HepG2 (cell line): ENCODE data around the gene NCOA5. TPM values are rescaled to one million over a fixed set of nuclear protein-coding genes. Genes with fewer than 3 reads are reported as not detected.
A peak's percentile ranks its signal among the peaks of the same experiment; 100 is the strongest.

Source experiments
- BRCA1 ChIP-seq: sonication (generic); formaldehyde crosslinking; IDR thresholded peaks from 2 replicates; pipeline ENCODE4 v1.4.0; 2020; ENCODE audit warnings: missing genetic modification reagents
- CEBPZ ChIP-seq: IDR thresholded peaks from 2 replicates; pipeline ENCODE4 v1.6.1; 2012; ENCODE audit warnings: low read length, improper control_type of control experiment
- CERS6 ChIP-seq: sonication (generic); formaldehyde crosslinking; IDR thresholded peaks from 2 replicates; pipeline ENCODE4 v1.5.0; 2020; ENCODE audit warnings: missing genetic modification reagents
- DZIP1 ChIP-seq: sonication (generic); formaldehyde crosslinking; IDR thresholded peaks from 2 replicates; pipeline ENCODE4 v1.5.0; 2020; ENCODE audit warnings: mild to moderate bottlenecking, missing genetic modification reagents
- FOXA1 ChIP-seq, 2 experiments: fragments of 450-650 bp in 1 of 2; sonication (generic) in 1 of 2; formaldehyde crosslinking in 1 of 2; IDR thresholded peaks; 2 replicates each; pipeline versions ENCODE4 v1.4.0 to v1.6.1; 2016 to 2020; ENCODE audit warnings: missing genetic modification reagents in 1 of 2
- MEIS2 ChIP-seq: sonication (generic); formaldehyde crosslinking; IDR thresholded peaks from 2 replicates; pipeline ENCODE4 v1.9.0; 2021; ENCODE audit warnings: mild to moderate bottlenecking, missing genetic modification reagents
- MYC ChIP-seq: sonication (generic); formaldehyde crosslinking; IDR thresholded peaks from 2 replicates; pipeline ENCODE4 v1.9.0; 2021; ENCODE audit warnings: missing genetic modification reagents, borderline replicate concordance
- NR3C1 ChIP-seq: sonication (generic); formaldehyde crosslinking; IDR thresholded peaks from 2 replicates; pipeline ENCODE4 v1.4.0; 2020; ENCODE audit warnings: missing genetic modification reagents
- POLR2G ChIP-seq: fragments of 200-400 bp; formaldehyde crosslinking; IDR thresholded peaks from 2 replicates; pipeline ENCODE4 v1.6.1; 2018; ENCODE audit warnings: mild to moderate bottlenecking, low read depth, low read length, moderate library complexity
- TEF ChIP-seq: sonication (generic); formaldehyde crosslinking; IDR thresholded peaks from 2 replicates; pipeline ENCODE4 v1.5.0; 2020; ENCODE audit warnings: missing genetic modification reagents
- ZNF138 ChIP-seq: sonication (generic); formaldehyde crosslinking; IDR thresholded peaks from 2 replicates; pipeline ENCODE4 v1.5.0; 2020; ENCODE audit warnings: mild to moderate bottlenecking, low read depth, missing genetic modification reagents
- ZNF274 ChIP-seq: sonication (generic); formaldehyde crosslinking; IDR thresholded peaks from 2 replicates; pipeline ENCODE4 v1.5.1; 2020; ENCODE audit warnings: mild to moderate bottlenecking, missing genetic modification reagents
- ZNF441 ChIP-seq: sonication (generic); formaldehyde crosslinking; IDR thresholded peaks from 2 replicates; pipeline ENCODE4 v1.7.0; 2021; ENCODE audit warnings: missing genetic modification reagents, borderline replicate concordance
- ZNF451 ChIP-seq: sonication (generic); formaldehyde crosslinking; IDR thresholded peaks from 2 replicates; pipeline ENCODE4 v1.5.0; 2020; ENCODE audit warnings: mild to moderate bottlenecking, missing genetic modification reagents
- ZNF460 ChIP-seq: sonication (generic); formaldehyde crosslinking; IDR thresholded peaks from 2 replicates; pipeline ENCODE4 v1.5.1; 2020; ENCODE audit warnings: missing genetic modification reagents, mild to moderate bottlenecking, borderline replicate concordance
- ZNF550 ChIP-seq: sonication (generic); formaldehyde crosslinking; IDR thresholded peaks from 2 replicates; pipeline ENCODE4 v1.4.0; 2020; ENCODE audit warnings: mild to moderate bottlenecking, missing genetic modification reagents, borderline replicate concordance
- ZNF557 ChIP-seq: sonication (generic); formaldehyde crosslinking; IDR thresholded peaks from 2 replicates; pipeline ENCODE4 v1.4.0; 2020; ENCODE audit warnings: missing genetic modification reagents
- ZNF770 ChIP-seq: sonication (generic); formaldehyde crosslinking; IDR thresholded peaks from 2 replicates; pipeline ENCODE4 v1.5.0; 2020; ENCODE audit warnings: mild to moderate bottlenecking, missing genetic modification reagents
- polyA plus RNA-seq, 8 experiments: library from polyadenylated mRNA; depleted of rRNA in 3 of 8; stranded (reverse) in 7 of 8; unstranded in 1 of 8; fragments of >200 nt; fragmentation: Illumina TruSeq in 4 of 8; extraction: Trizol in 4 of 8; gene quantifications; 2 replicates each; pipeline versions ENCODE4 v1.2.1 to v1.2.3, GENCODE V29; 2011 to 2016; ENCODE audit warnings: low read depth in 4 of 8, missing spikeins in 1 of 8, mixed read lengths in 1 of 8; ENCODE audit not compliant: insufficient read depth in 1 of 8
- total RNA-seq, 5 experiments: library from RNA; depleted of rRNA; stranded (reverse); fragments of >200 nt; fragmentation: Illumina TruSeq; extraction: Trizol; gene quantifications; 2 replicates each; pipeline ENCODE4 v1.2.3, GENCODE V29; 2016; ENCODE audit warnings: low read depth in 1 of 5

NCOA5 gene
- total and polyA plus RNA-seq, 2 of the 13 experiments (the other 11 are each of a cell fraction or from before 2014, with no cell fraction given) = 16.5 to 28.4 TPM

- no peak for TF ChIP-seq ZNF557
- TF ChIP-seq MEIS2 (CRISPR knock-in tag) = no peak
- TF ChIP-seq NR3C1 (CRISPR knock-in tag) = no peak
- no peak for TF ChIP-seq ZNF770 (CRISPR knock-in tag)
- TF ChIP-seq FOXA1 (IDR thresholded peaks at IDR 0.05) = no peak
- TF ChIP-seq FOXA1 (CRISPR knock-in tag; IDR thresholded peaks at IDR 0.05) = no peak
- TF ChIP-seq CEBPZ = no peak
- 0 out of 2 replicates have a peak, but pooled peaks have one; percentile 27 for TF ChIP-seq MYC
- no peak for TF ChIP-seq ZNF451 (CRISPR knock-in tag)
- no peak for TF ChIP-seq CERS6 (CRISPR knock-in tag)
- no peak for TF ChIP-seq TEF (CRISPR knock-in tag)
- TF ChIP-seq ZNF550 (CRISPR knock-in tag) = no peak
- TF ChIP-seq ZNF138 (CRISPR knock-in tag) = no peak
- no peak for TF ChIP-seq ZNF274 (CRISPR knock-in tag)
- no peak; the same call in 1 of the 2 replicates for TF ChIP-seq ZNF441 (CRISPR knock-in tag)
- TF ChIP-seq BRCA1 (CRISPR knock-in tag) = no peak
- no peak for TF ChIP-seq DZIP1
- TF ChIP-seq ZNF460 (CRISPR knock-in tag) = no peak
- TF ChIP-seq POLR2G = no peak
Observed at GRCh38 chr20:46022411-46023147, 67.2 kb downstream of the NCOA5 start (continued).
